SK-N-SH (cell line): ENCODE results near the gene MAP7D2.

Experiments used
- EP300 ChIP-seq, 2 experiments: IDR thresholded peaks; 2 replicates each; pipeline versions ENCODE4 v1.4.0 to v1.6.1; 2012; ENCODE audit warnings: borderline replicate concordance in 1 of 2, low read depth in 1 of 2, low read length in 1 of 2
- FOSL2 ChIP-seq: IDR thresholded peaks from 2 replicates; pipeline ENCODE4 v1.4.0; 2012; ENCODE audit warnings: low read depth, mild to moderate bottlenecking, moderate library complexity, borderline replicate concordance
- MXI1 ChIP-seq: IDR thresholded peaks from 2 replicates; pipeline ENCODE4 v1.6.1; 2012; ENCODE audit warnings: mild to moderate bottlenecking, low read depth, low read length, improper control_type of control experiment
- POLR2AphosphoS5 ChIP-seq: IDR thresholded peaks from 2 replicates; pipeline ENCODE4 v1.6.1; 2012; ENCODE audit warnings: low read depth, low read length
- RAD21 ChIP-seq: IDR thresholded peaks from 2 replicates; pipeline ENCODE4 v1.6.1; 2012; ENCODE audit warnings: mild to moderate bottlenecking, low read length
- TAF1 ChIP-seq: IDR thresholded peaks from 2 replicates; pipeline ENCODE4 v1.6.1; 2012; ENCODE audit warnings: low read depth, mild to moderate bottlenecking, low read length, moderate library complexity, borderline replicate concordance
- YY1 ChIP-seq: IDR thresholded peaks from 2 replicates; pipeline ENCODE4 v1.4.0; 2012; ENCODE audit warnings: low read depth, mild to moderate bottlenecking
- TF ChIP-seq, protein P1 (sequence below): fragments of 200-600 bp; sonication (generic); IDR thresholded peaks from 2 replicates; pipeline ENCODE4 v1.6.1; 2017; ENCODE audit warnings: antibody characterized with exemption, mild to moderate bottlenecking, moderate library complexity

DNA sequence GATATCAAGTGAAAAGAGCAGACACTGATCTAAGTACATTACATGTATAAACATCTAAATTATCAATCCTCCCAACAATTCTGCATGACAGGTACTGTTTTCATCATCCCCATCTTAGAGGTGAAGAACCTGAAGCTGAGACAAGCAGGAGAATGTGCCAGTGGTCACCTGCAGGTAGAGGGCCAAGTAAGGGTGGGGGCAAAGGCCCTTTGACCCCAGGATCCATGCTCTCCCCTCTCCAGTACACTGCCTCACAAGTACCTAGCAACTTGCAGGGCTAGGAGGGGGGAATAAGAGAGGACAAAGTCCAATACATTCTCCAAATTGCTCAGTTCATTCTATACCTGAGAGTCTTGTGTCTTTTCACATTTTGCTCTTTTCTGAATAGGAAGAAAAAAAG lies 8.3 kb upstream of the MAP7D2 start:
- TF ChIP-seq, protein P1, sequence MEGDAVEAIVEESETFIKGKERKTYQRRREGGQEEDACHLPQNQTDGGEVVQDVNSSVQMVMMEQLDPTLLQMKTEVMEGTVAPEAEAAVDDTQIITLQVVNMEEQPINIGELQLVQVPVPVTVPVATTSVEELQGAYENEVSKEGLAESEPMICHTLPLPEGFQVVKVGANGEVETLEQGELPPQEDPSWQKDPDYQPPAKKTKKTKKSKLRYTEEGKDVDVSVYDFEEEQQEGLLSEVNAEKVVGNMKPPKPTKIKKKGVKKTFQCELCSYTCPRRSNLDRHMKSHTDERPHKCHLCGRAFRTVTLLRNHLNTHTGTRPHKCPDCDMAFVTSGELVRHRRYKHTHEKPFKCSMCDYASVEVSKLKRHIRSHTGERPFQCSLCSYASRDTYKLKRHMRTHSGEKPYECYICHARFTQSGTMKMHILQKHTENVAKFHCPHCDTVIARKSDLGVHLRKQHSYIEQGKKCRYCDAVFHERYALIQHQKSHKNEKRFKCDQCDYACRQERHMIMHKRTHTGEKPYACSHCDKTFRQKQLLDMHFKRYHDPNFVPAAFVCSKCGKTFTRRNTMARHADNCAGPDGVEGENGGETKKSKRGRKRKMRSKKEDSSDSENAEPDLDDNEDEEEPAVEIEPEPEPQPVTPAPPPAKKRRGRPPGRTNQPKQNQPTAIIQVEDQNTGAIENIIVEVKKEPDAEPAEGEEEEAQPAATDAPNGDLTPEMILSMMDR: no peak
- TF ChIP-seq YY1: no peak
- no peak for TF ChIP-seq TAF1
- TF ChIP-seq EP300 (IDR thresholded peaks at IDR 0.05; ENCODE audit: borderline replicate concordance in 1 of 2, low read depth in 1 of 2, low read length in 1 of 2): no peak
- no peak for TF ChIP-seq FOSL2
- no peak for TF ChIP-seq POLR2AphosphoS5
- no peak for TF ChIP-seq MXI1
- TF ChIP-seq RAD21: no peak
